ENCODE measurements around the gene LRP5. TPM values are rescaled to one million over a fixed set of nuclear protein-coding genes. Genes with fewer than 3 reads are reported as not detected.

Gene LRP5
- total RNA-seq, 1 donor from 2014 or later: 44.3 TPM

DNA sequence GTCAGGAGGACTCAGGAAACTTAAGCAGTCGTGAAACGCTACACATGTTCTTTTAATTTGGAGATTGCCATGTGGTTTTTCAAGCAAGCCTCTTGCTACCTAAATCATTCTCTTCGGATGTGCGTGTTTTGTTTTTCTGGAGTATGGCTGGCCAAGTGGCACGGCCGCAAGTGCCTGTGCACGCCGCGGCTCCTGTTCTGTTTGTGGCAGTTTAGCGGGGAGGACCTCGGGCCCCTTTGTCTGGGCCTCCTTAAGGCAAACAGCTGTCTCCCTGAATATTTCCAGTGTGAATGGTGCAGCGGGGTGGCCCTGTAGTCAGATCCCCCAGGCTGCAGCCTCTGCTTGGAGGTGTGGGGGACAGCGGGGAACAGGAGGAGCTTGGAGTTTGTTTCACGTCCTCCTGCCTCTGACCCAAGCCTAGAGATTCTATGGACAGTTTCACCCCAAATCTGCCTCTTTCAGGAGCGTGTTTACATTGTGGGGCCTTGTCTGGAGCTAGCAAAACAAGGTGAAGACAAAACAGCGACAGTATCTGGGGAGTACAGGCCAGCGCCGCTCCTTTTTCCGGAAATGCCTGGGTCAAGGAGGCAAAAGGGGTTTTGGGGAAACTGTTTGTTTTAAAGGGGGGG lies 1.3 kb downstream of the LRP5 start:
- Mint-ChIP-seq H3K9me3 (no peaks in the 10 kb centered on the region), H3K4me1 (peaks cover 41% of the 10 kb centered on the region), H3K27me3 (ENCODE audit: low read depth) (no peaks in the 10 kb centered on the region), H3K36me3 (ENCODE audit: low read depth) (no peaks in the 10 kb centered on the region), H3K4me3 (peak overlapping the region; percentile 98), H3K27ac (ENCODE audit: unreplicated experiment) (peak overlapping the region; percentile 91)
- TF ChIP-seq, protein P1, sequence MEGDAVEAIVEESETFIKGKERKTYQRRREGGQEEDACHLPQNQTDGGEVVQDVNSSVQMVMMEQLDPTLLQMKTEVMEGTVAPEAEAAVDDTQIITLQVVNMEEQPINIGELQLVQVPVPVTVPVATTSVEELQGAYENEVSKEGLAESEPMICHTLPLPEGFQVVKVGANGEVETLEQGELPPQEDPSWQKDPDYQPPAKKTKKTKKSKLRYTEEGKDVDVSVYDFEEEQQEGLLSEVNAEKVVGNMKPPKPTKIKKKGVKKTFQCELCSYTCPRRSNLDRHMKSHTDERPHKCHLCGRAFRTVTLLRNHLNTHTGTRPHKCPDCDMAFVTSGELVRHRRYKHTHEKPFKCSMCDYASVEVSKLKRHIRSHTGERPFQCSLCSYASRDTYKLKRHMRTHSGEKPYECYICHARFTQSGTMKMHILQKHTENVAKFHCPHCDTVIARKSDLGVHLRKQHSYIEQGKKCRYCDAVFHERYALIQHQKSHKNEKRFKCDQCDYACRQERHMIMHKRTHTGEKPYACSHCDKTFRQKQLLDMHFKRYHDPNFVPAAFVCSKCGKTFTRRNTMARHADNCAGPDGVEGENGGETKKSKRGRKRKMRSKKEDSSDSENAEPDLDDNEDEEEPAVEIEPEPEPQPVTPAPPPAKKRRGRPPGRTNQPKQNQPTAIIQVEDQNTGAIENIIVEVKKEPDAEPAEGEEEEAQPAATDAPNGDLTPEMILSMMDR (conservative IDR thresholded peaks at IDR 0.05): no peak
- DNase-seq (ENCODE audit: low read depth, low spot score): no peak

GRCh38 chr11:68314203-68315170 lies 2.1 kb downstream of the LRP5 start:
- no peaks in the 10 kb centered on the region for H3K9me3 Mint-ChIP-seq
- H3K27me3 Mint-ChIP-seq (ENCODE audit: low read depth): no peaks in the 10 kb centered on the region
- H3K4me3 Mint-ChIP-seq: peak overlapping the region; percentile 98
- peak overlapping the region; percentile 52 for H3K27ac Mint-ChIP-seq (ENCODE audit: unreplicated experiment)
- TF ChIP-seq, protein P1 (conservative IDR thresholded peaks at IDR 0.05): no peak
- peaks cover 41% of the 10 kb centered on the region for H3K4me1 Mint-ChIP-seq
- DNase-seq (ENCODE audit: low read depth, low spot score): no peak
- H3K36me3 Mint-ChIP-seq (ENCODE audit: low read depth): no peaks in the 10 kb centered on the region

DNA sequence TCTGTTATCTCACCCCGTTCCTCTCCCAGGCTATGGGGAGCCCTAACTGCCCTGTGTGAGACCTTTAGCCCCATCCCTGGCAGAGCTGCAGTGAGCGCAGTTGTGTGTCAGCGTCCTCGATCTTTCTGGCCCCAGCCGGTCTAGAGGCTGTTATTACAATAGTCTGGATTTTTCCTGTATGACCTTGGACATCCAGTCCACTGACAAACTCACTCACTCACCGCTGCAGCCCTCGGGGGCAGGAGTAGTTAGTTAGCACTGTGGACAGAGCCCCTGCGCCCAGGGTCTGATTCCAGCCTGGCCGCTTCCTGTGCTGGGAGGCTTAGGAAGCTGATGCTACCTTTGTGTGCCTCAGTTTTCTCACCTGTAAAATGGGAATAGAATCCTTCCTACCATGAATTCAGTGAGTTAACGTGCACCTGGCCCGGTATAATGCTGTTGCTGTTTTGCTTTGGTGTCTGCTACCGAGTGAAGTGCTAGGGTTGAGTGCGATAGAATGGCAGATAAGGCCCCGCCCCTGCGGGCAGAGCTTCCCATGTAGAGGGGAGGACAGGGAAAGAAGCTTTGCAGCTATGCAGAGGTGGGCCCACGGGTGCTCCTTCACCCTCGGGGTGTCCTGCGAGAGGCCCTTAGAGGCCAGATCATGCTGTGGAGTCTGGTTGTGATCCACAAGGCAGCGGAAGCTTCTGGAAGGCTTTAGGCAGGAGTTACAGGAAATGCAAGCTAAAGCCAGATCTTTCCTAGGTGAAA lies 3.0 kb downstream of the LRP5 start:
- H3K4me1 Mint-ChIP-seq: peaks cover 34% of the 10 kb centered on the region

DNA sequence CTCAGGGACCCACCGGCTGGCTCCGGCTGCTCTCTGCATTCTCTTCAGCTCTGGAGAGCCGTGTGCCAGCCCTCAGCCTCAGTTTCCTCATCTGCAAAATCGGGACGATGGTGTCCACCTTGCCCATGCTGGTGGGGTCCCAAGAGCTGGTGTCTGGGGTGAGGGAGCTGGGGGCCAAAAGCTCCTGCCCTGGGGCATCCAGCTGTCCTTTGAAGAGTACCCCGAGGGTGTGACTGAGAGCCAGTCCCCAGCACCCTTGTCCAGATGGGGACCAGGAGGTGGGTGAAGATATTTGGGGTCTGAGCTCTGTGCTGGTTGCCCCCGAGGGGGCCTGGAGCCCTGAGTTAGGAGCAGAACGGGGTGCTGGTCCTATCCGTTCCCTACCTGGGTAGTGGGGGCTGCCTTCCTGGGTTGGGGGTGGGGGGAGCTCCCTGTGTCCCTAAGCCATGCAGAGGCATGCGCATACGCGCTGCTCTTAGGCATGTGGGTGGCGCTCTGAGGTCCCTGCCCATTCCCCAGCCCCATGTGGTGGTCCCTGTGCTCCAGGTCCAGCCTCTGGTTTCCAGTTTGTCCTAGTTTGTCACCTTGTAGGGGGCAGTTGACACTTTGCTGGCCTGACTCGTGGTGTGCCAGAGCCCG lies 4.9 kb downstream of the LRP5 start:
- peaks cover 7% of the 10 kb centered on the region for H3K36me3 Mint-ChIP-seq (ENCODE audit: low read depth)
- H3K4me1 Mint-ChIP-seq: peaks cover 31% of the 10 kb centered on the region
- no peak for DNase-seq (ENCODE audit: low read depth, low spot score)
- H3K27me3 Mint-ChIP-seq (ENCODE audit: low read depth): no peaks in the 10 kb centered on the region
- TF ChIP-seq, protein P1 (conservative IDR thresholded peaks at IDR 0.05): no peak
- no peaks in the 10 kb centered on the region for H3K9me3 Mint-ChIP-seq
- peak overlapping the region; percentile 23 for H3K4me3 Mint-ChIP-seq
- no peak overlapping the region for H3K27ac Mint-ChIP-seq (ENCODE audit: unreplicated experiment)

More for the DNA sequence above, 3.0 kb downstream of the LRP5 start:
- Mint-ChIP-seq H3K27me3 (ENCODE audit: low read depth) (no peaks in the 10 kb centered on the region), H3K27ac (ENCODE audit: unreplicated experiment) (no peak overlapping the region), H3K9me3 (no peaks in the 10 kb centered on the region), H3K4me3 (peak overlapping the region; percentile 98), H3K36me3 (ENCODE audit: low read depth) (no peaks in the 10 kb centered on the region)
- TF ChIP-seq, protein P1 (conservative IDR thresholded peaks at IDR 0.05): no peak
- no peak for DNase-seq (ENCODE audit: low read depth, low spot score)
